Stimulated activated CD8-positive, alpha-beta memory T cell treated with anti-CD3 and anti-CD28 coated beads, Interleukin-12 subunit alpha, Interleukin-12 subunit beta, amount 100 ng/mL, for 4 hours (primary cell): ENCODE measurements around the gene DDX39A.

Source experiments
- DNase-seq: peaks from one replicate; pipeline ENCODE4 v3.0.0-alpha.2; 2020; ENCODE audit warnings: low read depth

The DDX39A gene

GRCh38 chr19:14434543-14435319, 15.6 kb upstream of the DDX39A start:
- DNase-seq = peak; percentile 43

GRCh38 chr19:14433554-14434501, 14.7 kb upstream of the DDX39A start:
- peak; percentile 50 for DNase-seq

- DNase-seq = no peak
Observed at GRCh38 chr19:14432791-14433553, 13.8 kb upstream of the DDX39A start, which contains the start of gene PKN1. PKN1 (plus strand) TSS chr19:14433306; CDS start chr19:14433522, 216 bp downstream.

GRCh38 chr19:14430712-14431111, 11.6 kb upstream of the DDX39A start:
- no peak for DNase-seq

- no peak for DNase-seq
Observed at GRCh38 chr19:14428882-14429416, 9.8 kb upstream of the DDX39A start.

- DNase-seq = no peak
Observed at GRCh38 chr19:14427461-14427860, 8.3 kb upstream of the DDX39A start.

GRCh38 chr19:14425696-14426138, 6.6 kb upstream of the DDX39A start:
- DNase-seq = no peak

GRCh38 chr19:14418856-14419105, 360 bp downstream of the DDX39A start:
- DNase-seq = peak; percentile 78

- no peak for DNase-seq
Observed at GRCh38 chr19:14416817-14417231, 2.3 kb downstream of the DDX39A start.

GRCh38 chr19:14414926-14415690, 4.0 kb downstream of the DDX39A start:
- DNase-seq = no peak

- DNase-seq = no peak
Observed at GRCh38 chr19:14413693-14414181, 5.4 kb downstream of the DDX39A start.

- DNase-seq = no peak
Observed at GRCh38 chr19:14412996-14413692, 6.0 kb downstream of the DDX39A start.

GRCh38 chr19:14412324-14412995, 6.7 kb downstream of the DDX39A start:
- no peak for DNase-seq

- no peak for DNase-seq
Observed at GRCh38 chr19:14411938-14412245, 7.2 kb downstream of the DDX39A start.

GRCh38 chr19:14411161-14411937, 7.8 kb downstream of the DDX39A start:
- DNase-seq = no peak

GRCh38 chr19:14410091-14411051, 8.8 kb downstream of the DDX39A start:
- no peak for DNase-seq

GRCh38 chr19:14409146-14410023, 9.8 kb downstream of the DDX39A start:
- DNase-seq = no peak
